Stimulated activated naive CD8-positive, alpha-beta T cell treated with anti-CD3 and anti-CD28 coated beads, Interleukin-15, Interleukin-2, amounts not matched to agents 100 ng/mL and 50 ng/mL, for 24 hours (primary cell): ENCODE data around the gene LRRC4B.

Experiments
- H3K27ac Mint-ChIP-seq: one replicate; pipeline ENCODE4 v1.8.0; 2021; ENCODE audit warnings: mild to moderate bottlenecking, mixed read lengths
- H3K27me3 Mint-ChIP-seq: one replicate; pipeline ENCODE4 v1.8.0; 2021; ENCODE audit warnings: mixed read lengths
- H3K36me3 Mint-ChIP-seq: one replicate; pipeline ENCODE4 v1.8.0; 2021; ENCODE audit warnings: low read depth, mixed read lengths
- H3K4me1 Mint-ChIP-seq: one replicate; pipeline ENCODE4 v1.8.0; 2021; ENCODE audit warnings: low read depth, mixed read lengths
- H3K4me3 Mint-ChIP-seq: one replicate; pipeline ENCODE4 v1.8.0; 2021; ENCODE audit warnings: mild to moderate bottlenecking, mixed read lengths
- H3K9me3 Mint-ChIP-seq: one replicate; pipeline ENCODE4 v1.8.0; 2021; ENCODE audit warnings: mixed read lengths

Gene LRRC4B

DNA sequence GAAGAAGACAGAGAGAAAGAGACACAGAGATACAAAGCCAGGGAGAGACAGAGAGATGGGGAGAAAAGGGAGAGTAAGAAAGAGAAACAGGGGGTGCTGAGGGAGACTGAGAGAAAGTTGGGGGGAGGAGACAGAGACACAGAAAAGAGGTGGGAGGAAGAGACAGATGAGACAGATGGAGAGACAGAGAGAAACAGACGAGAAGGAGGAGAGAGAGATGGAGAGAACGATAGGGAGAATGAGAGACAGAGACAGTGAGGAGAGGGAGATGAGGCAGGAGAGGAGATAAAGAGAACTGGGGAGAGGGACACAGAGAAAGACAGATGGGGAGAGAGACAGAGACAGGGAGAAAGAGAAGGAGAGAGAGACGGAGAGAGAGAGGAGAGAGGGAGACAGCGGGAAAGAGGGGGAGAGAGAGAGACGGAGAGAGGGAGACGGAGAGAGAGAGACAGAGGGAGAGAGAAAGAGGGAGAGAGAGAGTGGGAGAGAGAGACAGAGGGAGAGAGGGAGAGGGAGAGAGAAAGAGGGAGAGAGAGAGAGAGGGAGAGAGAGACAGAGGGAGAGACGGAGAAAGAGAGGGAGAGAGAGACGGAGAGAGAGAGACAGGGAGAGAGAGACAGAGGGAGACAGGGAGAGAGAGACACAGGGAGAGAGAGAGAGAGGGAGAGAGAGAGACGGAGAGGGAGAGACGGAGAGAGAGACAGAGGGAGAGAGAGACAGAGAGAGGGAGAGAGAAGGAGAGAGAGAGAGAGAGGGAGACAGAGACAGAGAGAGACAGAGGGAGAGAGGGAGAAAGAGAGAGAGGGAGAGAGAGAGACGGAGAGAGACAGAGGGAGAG lies 69.8 kb downstream of the LRRC4B start:
- H3K36me3 Mint-ChIP-seq = no peaks in the 10 kb centered on the region
- no peaks in the 10 kb centered on the region for H3K4me1 Mint-ChIP-seq
- H3K9me3 Mint-ChIP-seq = no peaks in the 10 kb centered on the region
- no peak overlapping the region for H3K27ac Mint-ChIP-seq
- no peak overlapping the region for H3K4me3 Mint-ChIP-seq
- no peaks in the 10 kb centered on the region for H3K27me3 Mint-ChIP-seq

DNA sequence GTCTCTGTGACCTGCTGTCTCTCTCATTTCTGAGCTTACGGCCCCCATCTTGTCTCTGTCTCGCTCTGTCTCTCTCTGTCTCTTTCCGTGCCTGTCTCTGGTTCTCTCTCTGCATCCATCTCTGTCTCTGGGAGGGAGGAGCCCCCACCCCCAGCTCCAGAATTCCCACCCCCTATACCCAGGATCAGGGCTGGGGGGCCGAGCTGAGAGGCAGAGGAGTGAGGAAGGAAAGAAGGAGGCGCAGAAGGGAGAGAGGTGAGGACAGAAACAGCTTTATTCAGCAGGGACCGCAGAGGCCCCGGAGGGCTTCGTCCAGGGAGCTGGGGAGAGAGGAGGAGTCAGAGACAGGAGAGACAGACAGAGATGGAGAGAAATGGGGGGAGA lies 71.2 kb downstream of the LRRC4B start:
- Mint-ChIP-seq H3K9me3 (no peaks in the 10 kb centered on the region), H3K27ac (no peak overlapping the region), H3K27me3 (no peaks in the 10 kb centered on the region), H3K4me3 (no peak overlapping the region), H3K4me1 (peaks cover 5% of the 10 kb centered on the region), H3K36me3 (no peaks in the 10 kb centered on the region)

DNA sequence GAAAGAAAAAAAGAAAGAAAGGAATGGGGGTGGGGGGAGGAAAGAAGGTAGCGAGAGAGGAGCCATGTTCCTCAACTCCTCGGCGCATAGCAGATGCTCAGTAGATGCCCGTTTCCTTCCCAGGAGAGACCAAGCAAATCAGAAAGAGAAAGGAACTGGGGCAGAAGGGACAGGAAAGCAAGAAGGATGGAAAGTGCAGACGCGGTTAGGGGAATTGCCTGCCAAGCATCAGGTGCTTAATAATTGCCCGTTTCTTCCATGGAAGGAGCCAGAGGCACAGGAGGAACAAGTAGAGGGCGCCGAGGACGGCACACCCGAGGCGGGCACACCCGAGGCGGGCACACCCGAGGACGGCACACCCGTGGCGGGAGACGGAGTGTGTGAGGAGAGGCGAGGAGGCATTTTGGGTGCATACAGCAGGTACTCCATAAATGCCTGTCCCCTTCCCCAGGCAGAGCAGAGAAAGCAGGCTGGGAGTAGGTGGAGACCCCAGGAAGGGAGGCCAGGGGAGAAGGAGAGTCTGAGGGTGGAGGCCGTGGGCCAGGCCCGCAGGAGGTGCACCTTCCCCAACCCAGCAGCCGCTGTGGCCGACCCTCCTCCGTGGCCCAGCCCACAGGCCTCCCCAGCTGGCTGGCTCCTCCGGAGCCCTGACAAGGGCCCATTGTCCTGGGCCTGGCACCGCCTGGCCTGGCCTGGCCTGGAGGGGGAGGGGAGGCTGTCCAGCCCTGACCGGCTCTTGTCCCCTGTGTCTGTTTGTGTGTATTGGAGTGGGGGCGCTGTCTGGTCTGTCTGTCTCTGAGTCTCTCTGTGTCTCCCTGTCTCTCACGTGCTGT lies 71.8 kb downstream of the LRRC4B start:
- Mint-ChIP-seq H3K36me3 (no peaks in the 10 kb centered on the region), H3K9me3 (no peaks in the 10 kb centered on the region), H3K4me3 (no peak overlapping the region), H3K27ac (no peak overlapping the region), H3K27me3 (no peaks in the 10 kb centered on the region), H3K4me1 (peaks cover 11% of the 10 kb centered on the region)

DNA sequence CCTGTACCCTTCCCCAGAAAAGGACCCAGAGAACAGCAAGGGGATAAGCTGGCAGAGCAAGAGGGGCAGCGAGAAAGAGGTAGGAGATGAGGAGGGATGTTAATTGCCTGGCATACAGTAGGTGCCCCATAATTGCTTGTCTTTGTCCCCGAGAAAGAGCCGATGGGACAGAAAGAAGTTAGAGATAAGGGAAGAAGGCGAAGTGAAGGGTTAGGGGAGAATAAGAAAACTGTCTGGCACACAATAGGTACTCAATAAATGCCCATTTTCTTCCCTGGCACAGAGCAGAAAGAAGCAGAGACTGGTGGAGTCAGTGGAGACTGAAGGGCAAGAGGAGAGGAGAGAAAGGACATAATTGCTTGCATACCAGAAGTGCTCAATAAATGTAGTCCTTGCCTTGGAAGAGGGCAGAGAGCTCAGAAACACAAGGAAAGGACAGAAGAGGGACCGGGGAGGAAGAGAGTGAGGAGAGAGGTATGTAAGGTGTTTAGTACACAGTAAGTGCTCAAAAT lies 73.2 kb downstream of the LRRC4B start:
- H3K4me1 Mint-ChIP-seq = peaks cover 18% of the 10 kb centered on the region
- no peaks in the 10 kb centered on the region for H3K27me3 Mint-ChIP-seq
- H3K9me3 Mint-ChIP-seq = no peaks in the 10 kb centered on the region
- no peak overlapping the region for H3K4me3 Mint-ChIP-seq
- no peaks in the 10 kb centered on the region for H3K36me3 Mint-ChIP-seq
- no peak overlapping the region for H3K27ac Mint-ChIP-seq

DNA sequence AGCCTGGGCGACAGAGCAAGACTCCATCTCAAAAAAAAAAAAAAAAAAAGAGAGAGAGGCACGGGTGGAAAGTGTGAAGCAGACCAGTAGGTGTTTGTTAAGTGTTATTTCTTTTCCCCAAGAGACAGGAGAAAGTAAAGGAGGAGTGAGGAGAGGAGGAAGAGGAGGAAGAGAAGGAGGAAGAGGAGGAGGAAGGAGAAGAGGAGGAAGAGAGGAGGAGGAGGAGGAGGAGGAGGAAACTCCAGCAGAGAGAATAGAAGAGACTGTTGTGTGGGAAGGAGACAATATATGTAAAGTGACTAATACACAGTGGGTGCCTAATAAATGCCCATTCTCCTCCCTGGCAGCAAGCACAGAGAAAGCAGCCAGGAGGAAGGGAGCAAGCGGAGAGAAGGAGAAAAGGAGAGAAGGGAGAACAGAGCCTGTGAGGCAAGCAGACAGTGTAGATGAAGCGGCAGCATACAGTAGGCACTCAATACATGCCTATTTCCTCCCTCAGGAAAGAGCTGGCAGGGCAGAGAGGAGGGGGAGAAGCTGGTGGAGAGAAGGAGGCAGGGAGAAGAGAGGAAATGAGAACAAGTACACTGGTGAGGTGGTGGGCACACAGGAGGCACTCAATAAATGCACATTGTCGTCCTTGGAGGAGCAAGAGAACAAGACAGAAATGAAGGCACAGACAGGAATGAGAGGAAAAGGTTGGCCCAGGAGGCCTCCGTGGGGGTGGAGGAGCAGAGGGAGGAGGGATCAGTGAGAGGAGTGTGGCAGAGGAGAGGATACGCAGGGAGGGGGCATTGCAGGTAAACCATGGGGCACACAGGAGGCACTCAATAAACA lies 73.8 kb downstream of the LRRC4B start:
- no peaks in the 10 kb centered on the region for H3K27me3 Mint-ChIP-seq
- H3K9me3 Mint-ChIP-seq = no peaks in the 10 kb centered on the region
- H3K36me3 Mint-ChIP-seq = no peaks in the 10 kb centered on the region
- H3K4me1 Mint-ChIP-seq = peaks cover 18% of the 10 kb centered on the region
- H3K4me3 Mint-ChIP-seq = no peak overlapping the region
- H3K27ac Mint-ChIP-seq = no peak overlapping the region

DNA sequence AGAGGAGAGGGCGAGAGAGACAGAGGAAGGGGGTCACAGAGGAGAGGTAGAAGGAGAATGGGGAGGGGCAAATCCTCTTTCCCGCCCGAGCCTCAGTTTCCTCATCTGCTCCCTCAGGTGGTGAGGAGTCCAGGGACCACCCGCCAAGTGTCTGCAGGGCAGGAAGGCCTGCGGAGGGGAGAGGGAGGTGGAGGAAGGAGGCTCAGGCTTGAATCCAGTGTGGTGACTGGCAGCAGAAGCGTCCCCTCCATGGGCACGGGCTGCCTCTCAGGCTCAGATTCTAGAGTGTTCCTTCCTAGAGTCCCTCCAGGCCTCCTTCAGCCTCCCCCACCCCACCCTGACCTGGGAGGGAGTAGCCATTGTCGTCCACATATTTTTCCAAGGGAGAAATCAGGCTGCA lies 75.1 kb downstream of the LRRC4B start:
- Mint-ChIP-seq H3K4me3 (no peak overlapping the region), H3K36me3 (no peaks in the 10 kb centered on the region), H3K9me3 (no peaks in the 10 kb centered on the region), H3K4me1 (peaks cover 18% of the 10 kb centered on the region), H3K27ac (no peak overlapping the region), H3K27me3 (no peaks in the 10 kb centered on the region)

DNA sequence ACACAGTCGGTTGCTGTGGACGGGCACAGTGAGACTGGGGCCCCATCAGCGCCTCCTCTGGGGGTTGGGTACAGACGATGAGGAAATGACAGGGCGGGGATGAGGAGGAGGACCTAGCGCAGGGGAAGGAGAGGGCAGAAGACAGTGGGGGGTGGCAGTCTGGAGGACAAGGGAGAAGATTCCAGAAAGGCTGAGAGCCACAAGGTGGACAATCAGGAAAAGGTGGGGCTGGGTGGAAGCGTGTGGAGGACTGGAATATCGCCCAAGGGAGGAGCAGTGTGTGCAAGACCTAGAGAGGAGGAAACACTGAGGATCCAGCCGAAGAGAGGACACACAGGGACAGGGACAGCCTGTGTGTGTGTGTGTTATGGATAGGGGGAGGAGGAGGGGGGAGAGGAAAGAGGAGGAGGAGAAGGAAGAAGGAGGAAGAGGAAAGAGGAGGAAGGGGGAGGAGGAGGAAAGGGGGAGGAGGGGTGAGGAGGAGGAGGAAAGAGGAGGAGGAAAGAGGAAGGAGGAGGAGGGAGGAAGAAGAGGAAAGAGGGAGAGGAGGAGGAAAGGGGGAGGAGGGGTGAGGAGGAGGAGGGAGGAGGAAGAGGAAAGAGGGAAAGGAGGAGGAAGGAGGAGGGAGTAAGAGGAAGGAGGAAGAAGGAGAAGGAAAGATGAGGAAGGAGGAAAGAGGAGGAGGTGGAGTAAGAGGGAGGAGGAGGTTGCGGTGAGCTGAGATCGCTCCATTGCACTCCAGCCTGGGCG lies 75.8 kb downstream of the LRRC4B start:
- no peak overlapping the region for H3K4me3 Mint-ChIP-seq
- no peaks in the 10 kb centered on the region for H3K9me3 Mint-ChIP-seq
- no peaks in the 10 kb centered on the region for H3K36me3 Mint-ChIP-seq

DNA sequence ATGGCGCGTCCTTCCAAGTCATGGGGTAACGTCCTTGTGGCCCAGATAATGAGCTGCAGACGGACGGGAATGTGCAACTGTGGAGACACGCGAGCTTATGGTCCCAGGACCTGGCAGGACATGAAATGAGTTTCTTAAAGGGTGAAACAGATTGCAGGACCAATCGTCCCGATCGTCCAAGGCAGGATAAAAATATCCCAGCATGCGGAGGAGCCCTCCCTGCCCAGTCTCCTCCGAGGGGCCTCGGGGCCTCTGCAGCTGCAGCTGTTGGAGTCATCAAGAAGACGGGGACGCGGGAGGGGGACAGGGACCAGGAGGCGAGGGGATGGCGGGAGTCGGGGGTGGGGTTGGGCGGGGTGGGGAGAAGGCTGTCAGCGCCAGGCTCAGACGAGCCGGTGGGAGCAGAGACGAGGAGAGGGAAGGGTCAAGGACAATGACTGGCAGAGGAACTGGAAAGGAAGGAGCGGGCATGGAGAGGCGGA lies 77.2 kb downstream of the LRRC4B start:
- peaks cover 6% of the 10 kb centered on the region for H3K36me3 Mint-ChIP-seq
- peaks cover 20% of the 10 kb centered on the region for H3K4me1 Mint-ChIP-seq
- no peaks in the 10 kb centered on the region for H3K27me3 Mint-ChIP-seq
- no peaks in the 10 kb centered on the region for H3K9me3 Mint-ChIP-seq
- H3K4me3 Mint-ChIP-seq = no peak overlapping the region
- peak overlapping the region; percentile 3 for H3K27ac Mint-ChIP-seq

More for the DNA sequence above, 75.8 kb downstream of the LRRC4B start:
- peak overlapping the region; percentile 69 for H3K27ac Mint-ChIP-seq
- H3K27me3 Mint-ChIP-seq = no peaks in the 10 kb centered on the region
- peaks cover 18% of the 10 kb centered on the region for H3K4me1 Mint-ChIP-seq

DNA sequence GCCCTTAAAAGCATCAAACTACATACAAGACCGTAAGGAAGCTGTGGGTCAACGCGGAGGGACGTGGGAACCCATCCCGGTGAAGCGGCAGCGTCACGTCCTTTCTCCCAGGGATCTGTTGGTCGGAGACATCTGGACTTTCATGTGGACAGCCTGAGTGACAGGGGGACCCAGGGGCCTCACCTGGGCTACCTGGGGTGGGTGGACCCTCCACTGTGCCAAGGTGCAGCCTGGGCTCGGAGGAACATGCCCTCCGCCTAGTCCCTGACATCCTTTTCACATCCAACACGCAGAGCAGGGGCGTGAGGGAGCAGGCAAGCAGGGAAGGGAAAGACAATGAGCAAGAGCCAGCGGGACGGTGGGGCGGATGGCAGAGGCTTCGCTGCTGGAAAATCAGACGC lies 77.8 kb downstream of the LRRC4B start:
- H3K27ac Mint-ChIP-seq = no peak overlapping the region
- peaks cover 20% of the 10 kb centered on the region for H3K4me1 Mint-ChIP-seq
- H3K4me3 Mint-ChIP-seq = no peak overlapping the region
- H3K9me3 Mint-ChIP-seq = no peaks in the 10 kb centered on the region
- no peaks in the 10 kb centered on the region for H3K27me3 Mint-ChIP-seq
- peaks cover 12% of the 10 kb centered on the region for H3K36me3 Mint-ChIP-seq

DNA sequence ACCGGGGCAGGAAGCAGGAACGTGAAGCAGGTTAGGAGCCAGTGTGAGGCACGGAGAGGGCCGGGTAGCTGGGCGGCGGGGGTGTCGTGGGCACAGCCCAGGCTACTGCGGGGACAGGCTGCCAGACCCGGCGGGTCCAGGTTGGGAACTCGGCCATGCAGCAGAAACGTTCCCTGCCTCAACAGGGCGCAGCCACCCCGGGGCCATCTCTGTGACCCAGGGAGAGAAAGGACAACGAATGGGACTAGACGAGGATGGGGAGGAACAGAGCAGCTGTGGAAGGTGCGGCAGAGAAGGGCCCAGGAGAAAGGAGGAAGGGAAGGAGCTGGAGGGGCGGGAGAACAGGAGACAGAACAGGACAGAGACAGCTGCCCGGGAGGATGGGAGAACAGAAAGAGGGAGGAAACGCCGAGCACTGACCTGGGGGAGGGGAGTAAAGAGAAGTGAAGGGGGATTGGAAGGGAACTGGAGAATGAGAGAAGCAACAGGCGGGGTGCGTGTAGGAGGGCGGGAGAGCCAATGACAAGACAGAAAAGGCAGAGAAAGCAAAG lies 78.7 kb downstream of the LRRC4B start:
- no peaks in the 10 kb centered on the region for H3K9me3 Mint-ChIP-seq
- no peak overlapping the region for H3K27ac Mint-ChIP-seq
- H3K36me3 Mint-ChIP-seq = peaks cover 20% of the 10 kb centered on the region
- H3K4me1 Mint-ChIP-seq = peaks cover 20% of the 10 kb centered on the region
- H3K4me3 Mint-ChIP-seq = no peak overlapping the region
- H3K27me3 Mint-ChIP-seq = no peaks in the 10 kb centered on the region

DNA sequence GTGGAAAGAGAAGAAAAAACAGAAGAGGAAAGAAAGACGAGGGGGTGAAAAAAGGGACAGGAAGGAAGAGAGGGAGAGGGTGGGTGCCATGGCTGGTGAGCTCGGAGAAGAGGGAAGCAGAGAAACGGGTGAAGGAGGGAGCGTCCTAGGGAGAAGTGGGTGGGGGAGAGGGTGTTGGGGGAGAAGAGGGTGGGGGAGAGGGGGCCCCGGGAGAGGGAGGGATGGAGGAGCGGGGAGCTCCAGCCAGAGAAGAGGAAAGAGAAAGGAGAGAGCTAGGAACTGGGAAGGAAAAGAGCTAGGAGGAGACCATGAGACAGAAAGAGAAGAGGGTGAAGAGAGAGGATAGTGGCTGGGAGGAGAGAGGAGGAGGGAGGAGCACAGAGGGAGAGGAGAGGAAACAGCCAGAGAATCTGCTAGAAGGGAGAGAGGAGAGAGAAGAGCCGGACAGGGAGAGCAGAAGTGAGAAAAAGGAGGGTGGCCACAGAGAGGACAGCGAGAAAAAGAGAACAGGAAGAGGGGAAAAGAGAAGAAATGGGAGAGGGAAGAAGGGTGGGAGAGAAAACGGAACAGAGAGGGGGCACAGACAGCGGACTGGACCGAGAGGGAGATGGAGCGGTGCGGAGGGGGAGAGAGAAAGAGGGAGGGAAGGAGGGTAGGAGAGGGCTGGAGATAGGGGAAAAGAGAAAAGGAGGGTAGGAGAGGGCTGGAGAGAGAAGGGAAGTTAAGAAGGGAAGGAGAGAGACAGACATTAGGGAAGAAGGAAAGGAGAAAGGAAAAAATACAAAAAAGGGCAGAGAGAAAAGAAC lies 79.6 kb downstream of the LRRC4B start:
- Mint-ChIP-seq H3K4me1 (peaks cover 20% of the 10 kb centered on the region), H3K27me3 (no peaks in the 10 kb centered on the region), H3K4me3 (no peak overlapping the region), H3K9me3 (no peaks in the 10 kb centered on the region), H3K36me3 (peaks cover 21% of the 10 kb centered on the region), H3K27ac (no peak overlapping the region)

DNA sequence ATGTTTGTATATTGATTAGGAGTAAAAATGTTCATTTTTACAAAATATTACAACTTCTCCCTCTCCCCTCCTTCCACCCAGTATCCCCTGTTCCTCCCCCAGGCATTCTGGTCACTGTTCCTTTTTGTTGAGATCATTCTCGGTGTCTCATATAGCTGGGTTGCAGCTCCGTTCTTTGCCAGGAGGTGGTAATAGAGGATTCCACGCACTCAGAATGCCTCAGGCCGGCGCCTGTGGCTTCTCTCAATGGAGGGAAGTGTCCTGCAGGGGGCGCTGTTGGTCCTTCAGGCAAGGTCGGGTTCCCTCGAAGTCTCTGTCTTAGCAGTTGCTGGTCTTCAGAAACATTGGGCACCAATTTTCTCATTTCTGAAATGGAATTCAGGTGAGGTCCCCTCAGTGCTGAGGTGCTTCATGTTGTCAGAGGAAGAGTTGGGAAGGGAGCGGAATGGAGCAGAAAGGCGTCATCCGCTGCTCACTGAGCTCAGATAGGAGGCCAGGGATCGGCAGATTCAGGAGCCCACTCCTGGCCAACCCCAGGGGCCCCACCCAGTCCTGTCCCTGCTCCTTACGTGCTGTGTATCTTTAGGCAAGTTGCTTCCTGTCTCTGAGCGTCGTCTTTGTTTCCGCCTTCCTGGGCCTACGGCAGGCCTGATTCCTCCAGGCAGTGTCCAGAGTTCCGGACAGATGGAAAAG lies 81.3 kb downstream of the LRRC4B start:
- no peaks in the 10 kb centered on the region for H3K9me3 Mint-ChIP-seq
- H3K27me3 Mint-ChIP-seq = no peaks in the 10 kb centered on the region
- peaks cover 15% of the 10 kb centered on the region for H3K4me1 Mint-ChIP-seq
- no peak overlapping the region for H3K27ac Mint-ChIP-seq
- no peak overlapping the region for H3K4me3 Mint-ChIP-seq
- peaks cover 27% of the 10 kb centered on the region for H3K36me3 Mint-ChIP-seq
